ENCODE results near the gene PTPRB.
A peak's percentile ranks its signal among the peaks of the same experiment; 100 is the strongest.

Gene PTPRB

DNA sequence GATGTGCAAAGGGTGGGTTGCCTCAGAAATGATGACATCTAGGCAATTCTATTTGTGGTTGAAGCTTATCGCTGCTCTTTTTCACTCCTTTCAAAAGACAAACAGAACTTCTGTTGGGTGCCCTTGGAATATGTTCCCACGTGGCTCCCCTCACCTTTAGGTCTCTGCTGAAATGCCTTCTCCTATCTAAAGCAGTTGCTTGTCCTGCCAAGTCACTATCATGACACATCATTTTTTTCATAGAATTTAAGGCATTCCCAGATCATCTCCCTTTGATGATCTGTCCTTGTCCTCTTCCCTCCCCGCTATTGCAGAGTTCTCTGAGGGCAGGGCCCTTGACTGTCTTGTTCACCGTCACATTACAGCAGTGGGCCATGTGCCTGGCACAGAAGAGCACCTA, 75.7 kb downstream of the PTPRB start:
- no peak overlapping the region for H3K18ac ChIP-seq (ENCODE audit: low read length)
- H2BK12ac ChIP-seq (ENCODE audit: low read length): no peak overlapping the region
- H2BK5ac ChIP-seq (ENCODE audit: low read depth, low read length, poor library complexity): no peak overlapping the region
- H3K79me2 ChIP-seq (ENCODE audit: control insufficient read depth, insufficient read depth, low read length, poor library complexity): no peaks in the 10 kb centered on the region
- no peak overlapping the region for H3K4me3 ChIP-seq (ENCODE audit: low read depth, low read length)
- no peak for DNase-seq
- H4K91ac ChIP-seq (ENCODE audit: low read depth, low read length): no peak overlapping the region
- H3K14ac ChIP-seq (ENCODE audit: low read length): no peak overlapping the region
- H3K23ac ChIP-seq (ENCODE audit: low read length): no peak overlapping the region
- H3K4me2 ChIP-seq (ENCODE audit: low read length): no peak overlapping the region
- no peaks in the 10 kb centered on the region for H3K79me1 ChIP-seq (ENCODE audit: low read length)
- no peak overlapping the region for H3K9ac ChIP-seq (ENCODE audit: low read length)
- H3K9me3 ChIP-seq (ENCODE audit: insufficient read depth, low read depth, low read length): no peaks in the 10 kb centered on the region
- no peak overlapping the region for H3K4ac ChIP-seq (ENCODE audit: low read depth, low read length)
- no peak overlapping the region for H4K12ac ChIP-seq (ENCODE audit: low read depth, low read length)
- H2AK5ac ChIP-seq (ENCODE audit: low read length): no peak overlapping the region
- WGBS (ENCODE audit: extremely low coverage, insufficient coverage, insufficient read length): no CpG with 5 or more reads among the region's 4 CpGs
- H2BK120ac ChIP-seq (ENCODE audit: insufficient read depth, low read length, poor library complexity): no peak overlapping the region
- H3K4me1 ChIP-seq (ENCODE audit: control insufficient read depth in 1 of 2, insufficient read depth in 2 of 2, low read length in 2 of 2): peaks cover 3 to 4% of the 10 kb centered on the region in 2 experiments
- H2AFZ ChIP-seq (ENCODE audit: insufficient read depth, low read length, poor library complexity): no peak overlapping the region
- H3K27me3 ChIP-seq (ENCODE audit: insufficient read depth, low read length): no peaks in the 10 kb centered on the region
- no peak overlapping the region for H3K27ac ChIP-seq (ENCODE audit: low read depth, low read length)
- H3K36me3 ChIP-seq (ENCODE audit: control insufficient read depth in 1 of 2, insufficient read depth in 2 of 2, low read length in 2 of 2): no peaks in the 10 kb centered on the region
- no peak overlapping the region for H4K8ac ChIP-seq (ENCODE audit: low read depth, low read length)

DNA sequence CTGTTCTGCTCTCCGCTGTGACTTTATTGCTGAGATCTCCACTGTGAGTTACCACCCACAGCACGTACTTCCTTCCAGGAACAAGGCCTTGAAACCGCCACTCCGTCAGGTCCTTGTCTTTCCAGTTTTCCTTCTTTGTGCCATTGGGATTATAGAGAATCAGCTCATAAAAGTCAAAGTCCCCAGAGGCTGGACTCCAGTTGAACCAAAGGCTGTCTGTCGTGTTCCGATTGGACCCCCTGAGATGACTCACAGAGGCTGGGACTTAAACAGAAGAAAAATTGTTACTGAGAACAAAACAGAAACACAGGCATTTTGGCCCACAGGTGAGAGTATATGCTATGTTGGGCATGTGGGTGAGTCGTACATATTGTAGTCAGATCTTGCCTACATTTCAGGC, 76.6 kb downstream of the PTPRB start:
- H2BK5ac ChIP-seq (ENCODE audit: low read depth, low read length, poor library complexity): no peak overlapping the region

DNA sequence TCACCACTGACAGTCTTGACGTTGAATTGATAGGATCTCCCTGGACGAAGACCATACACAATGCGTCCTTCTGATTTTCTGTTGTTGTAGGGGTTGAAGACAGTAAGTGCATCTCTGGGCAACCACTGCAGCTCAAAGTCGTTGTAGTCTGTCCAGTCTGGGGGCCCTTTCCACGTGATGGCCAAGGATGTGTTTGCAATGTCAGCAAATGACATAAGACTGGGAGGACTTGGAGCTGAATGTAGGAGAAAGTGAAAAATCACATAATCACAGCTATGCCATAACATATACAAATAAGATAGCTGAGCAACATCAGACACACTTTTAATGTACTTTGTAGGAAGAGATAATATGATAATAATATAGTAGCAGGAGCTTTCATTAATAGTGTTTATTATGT, 77.8 kb downstream of the PTPRB start:
- no peak for DNase-seq
- Histone ChIP-seq H2AFZ (ENCODE audit: insufficient read depth, low read length, poor library complexity) (no peak overlapping the region), H2BK12ac (ENCODE audit: low read length) (no peak overlapping the region), H3K4ac (ENCODE audit: low read depth, low read length) (no peak overlapping the region), H3K79me1 (ENCODE audit: low read length) (no peaks in the 10 kb centered on the region), H3K79me2 (ENCODE audit: control insufficient read depth, insufficient read depth, low read length, poor library complexity) (no peaks in the 10 kb centered on the region), H3K4me3 (ENCODE audit: low read depth, low read length) (no peak overlapping the region), H2BK5ac (ENCODE audit: low read depth, low read length, poor library complexity) (no peak overlapping the region), H3K36me3 (ENCODE audit: control insufficient read depth in 1 of 2, insufficient read depth in 2 of 2, low read length in 2 of 2) (no peaks in the 10 kb centered on the region), H4K91ac (ENCODE audit: low read depth, low read length) (no peak overlapping the region), H4K12ac (ENCODE audit: low read depth, low read length) (no peak overlapping the region), H3K23ac (ENCODE audit: low read length) (no peak overlapping the region), H3K9ac (ENCODE audit: low read length) (no peak overlapping the region), H3K14ac (ENCODE audit: low read length) (no peak overlapping the region), H2BK120ac (ENCODE audit: insufficient read depth, low read length, poor library complexity) (no peak overlapping the region), H3K18ac (ENCODE audit: low read length) (no peak overlapping the region), H2AK5ac (ENCODE audit: low read length) (no peak overlapping the region), H3K4me2 (ENCODE audit: low read length) (no peak overlapping the region), H3K27me3 (ENCODE audit: insufficient read depth, low read length) (no peaks in the 10 kb centered on the region), H3K9me3 (ENCODE audit: insufficient read depth, low read depth, low read length) (no peaks in the 10 kb centered on the region), H4K8ac (ENCODE audit: low read depth, low read length) (no peak overlapping the region), H3K27ac (ENCODE audit: low read depth, low read length) (no peak overlapping the region), H3K4me1 (ENCODE audit: control insufficient read depth in 1 of 2, insufficient read depth in 2 of 2, low read length in 2 of 2) (peaks cover 3 to 4% of the 10 kb centered on the region in 2 experiments)
- WGBS (ENCODE audit: extremely low coverage, insufficient coverage, insufficient read length): no CpG with 5 or more reads among the region's 5 CpGs

More for the DNA sequence above, 76.6 kb downstream of the PTPRB start:
- H3K18ac ChIP-seq (ENCODE audit: low read length): no peak overlapping the region
- H3K27me3 ChIP-seq (ENCODE audit: insufficient read depth, low read length): no peaks in the 10 kb centered on the region
- H2AFZ ChIP-seq (ENCODE audit: insufficient read depth, low read length, poor library complexity): no peak overlapping the region
- no peak overlapping the region for H4K8ac ChIP-seq (ENCODE audit: low read depth, low read length)
- WGBS (ENCODE audit: extremely low coverage, insufficient coverage, insufficient read length): no CpG with 5 or more reads among the region's 7 CpGs
- H4K12ac ChIP-seq (ENCODE audit: low read depth, low read length): no peak overlapping the region
- DNase-seq: peak; percentile 34 to 41
- no peak overlapping the region for H3K4me2 ChIP-seq (ENCODE audit: low read length)
- no peak overlapping the region for H3K27ac ChIP-seq (ENCODE audit: low read depth, low read length)
- H3K79me2 ChIP-seq (ENCODE audit: control insufficient read depth, insufficient read depth, low read length, poor library complexity): no peaks in the 10 kb centered on the region
- no peaks in the 10 kb centered on the region for H3K36me3 ChIP-seq (ENCODE audit: control insufficient read depth in 1 of 2, insufficient read depth in 2 of 2, low read length in 2 of 2)
- no peaks in the 10 kb centered on the region for H3K79me1 ChIP-seq (ENCODE audit: low read length)
- H3K9ac ChIP-seq (ENCODE audit: low read length): no peak overlapping the region
- no peaks in the 10 kb centered on the region for H3K9me3 ChIP-seq (ENCODE audit: insufficient read depth, low read depth, low read length)
- H3K23ac ChIP-seq (ENCODE audit: low read length): no peak overlapping the region
- no peak overlapping the region for H2BK120ac ChIP-seq (ENCODE audit: insufficient read depth, low read length, poor library complexity)
- no peak overlapping the region for H3K14ac ChIP-seq (ENCODE audit: low read length)
- H3K4me1 ChIP-seq (ENCODE audit: control insufficient read depth in 1 of 2, insufficient read depth in 2 of 2, low read length in 2 of 2): peaks cover 3 to 4% of the 10 kb centered on the region in 2 experiments
- H3K4me3 ChIP-seq (ENCODE audit: low read depth, low read length): no peak overlapping the region
- no peak overlapping the region for H4K91ac ChIP-seq (ENCODE audit: low read depth, low read length)
- peak overlapping the region; percentile 10 for H2BK12ac ChIP-seq (ENCODE audit: low read length)
- no peak overlapping the region for H3K4ac ChIP-seq (ENCODE audit: low read depth, low read length)
- no peak overlapping the region for H2AK5ac ChIP-seq (ENCODE audit: low read length)

DNA sequence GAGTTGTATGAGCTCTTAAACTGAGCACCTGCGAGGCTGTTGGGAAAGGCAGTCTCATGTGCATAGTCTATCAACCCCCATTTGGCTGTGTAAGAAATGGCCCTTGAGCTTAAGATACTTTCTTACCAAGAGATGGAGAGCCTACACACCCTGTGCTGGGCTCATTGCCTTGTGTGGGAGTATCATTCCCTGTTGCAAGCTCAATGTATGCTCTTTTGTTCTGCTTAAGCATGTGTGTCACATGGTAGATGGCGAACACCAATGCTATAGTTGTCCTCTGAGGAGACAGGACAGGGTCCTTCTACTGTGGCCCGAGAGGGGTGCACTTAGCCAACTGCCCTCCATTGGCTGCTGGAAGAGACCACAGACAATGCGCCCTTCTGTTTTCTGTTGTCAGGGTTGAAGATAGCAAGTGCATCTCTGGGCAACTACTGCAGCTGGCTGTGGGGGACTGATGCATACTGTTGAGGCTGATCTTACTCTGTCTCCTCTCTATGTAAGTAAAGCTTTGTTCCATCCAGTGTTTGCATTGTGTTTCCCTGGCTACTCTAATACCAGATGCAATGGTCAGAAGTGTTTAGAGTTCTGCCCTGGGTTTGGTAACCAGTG, 79.5 kb downstream of the PTPRB start:
- Histone ChIP-seq H3K18ac (ENCODE audit: low read length) (no peak overlapping the region), H3K4me3 (ENCODE audit: low read depth, low read length) (no peak overlapping the region), H4K8ac (ENCODE audit: low read depth, low read length) (no peak overlapping the region), H3K9ac (ENCODE audit: low read length) (no peak overlapping the region), H2BK12ac (ENCODE audit: low read length) (no peak overlapping the region), H3K27ac (ENCODE audit: low read depth, low read length) (no peak overlapping the region), H2BK120ac (ENCODE audit: insufficient read depth, low read length, poor library complexity) (no peak overlapping the region), H3K27me3 (ENCODE audit: insufficient read depth, low read length) (no peaks in the 10 kb centered on the region), H2BK5ac (ENCODE audit: low read depth, low read length, poor library complexity) (no peak overlapping the region), H3K9me3 (ENCODE audit: insufficient read depth, low read depth, low read length) (no peaks in the 10 kb centered on the region), H3K4me1 (ENCODE audit: control insufficient read depth in 1 of 2, insufficient read depth in 2 of 2, low read length in 2 of 2) (peaks cover 3 to 4% of the 10 kb centered on the region in 2 experiments), H3K4me2 (ENCODE audit: low read length) (no peak overlapping the region), H2AFZ (ENCODE audit: insufficient read depth, low read length, poor library complexity) (no peak overlapping the region), H4K12ac (ENCODE audit: low read depth, low read length) (no peak overlapping the region), H3K23ac (ENCODE audit: low read length) (no peak overlapping the region), H3K4ac (ENCODE audit: low read depth, low read length) (no peak overlapping the region), H3K79me2 (ENCODE audit: control insufficient read depth, insufficient read depth, low read length, poor library complexity) (no peaks in the 10 kb centered on the region), H4K91ac (ENCODE audit: low read depth, low read length) (no peak overlapping the region), H2AK5ac (ENCODE audit: low read length) (no peak overlapping the region), H3K36me3 (ENCODE audit: control insufficient read depth in 1 of 2, insufficient read depth in 2 of 2, low read length in 2 of 2) (no peaks in the 10 kb centered on the region), H3K79me1 (ENCODE audit: low read length) (no peaks in the 10 kb centered on the region), H3K14ac (ENCODE audit: low read length) (no peak overlapping the region)
- DNase-seq: no peak
- WGBS (ENCODE audit: extremely low coverage, insufficient coverage, insufficient read length): no CpG with 5 or more reads among the region's 4 CpGs
